GM12878 (cell line): ENCODE measurements around the gene RNF25. TPM values are rescaled to one million over a fixed set of nuclear protein-coding genes. Genes with fewer than 3 reads are reported as not detected.
A peak's percentile ranks its signal among the peaks of the same experiment; 100 is the strongest.

Experiments used
- ATAC-seq: fragments of 200-7000 bp; cut with Tn5 transposase; 3 replicates; pipeline ENCODE4 v1.9.1; 2020; ENCODE audit warnings: mild to moderate bottlenecking, moderate library complexity
- BruUV-seq: library from RNA; stranded (reverse); fragments of 400-500 nt; replicated peaks from 2 replicates; lab custom pipeline; 2021; lab: Mats Ljungman, UMichigan
- CTCF ChIA-PET: fragments of 300-600 bp; sonication (Branson Sonifier 250); formaldehyde crosslinking; extraction: SDS; loops from one replicate; lab custom pipeline; 2021; ENCODE audit warnings: inconsistent platforms; lab: Yijun Ruan, JAX
- POLR2A ChIA-PET: fragments of 350-600 bp; formaldehyde crosslinking; extraction: SDS; loops from one replicate; lab custom pipeline; 2021; ENCODE audit warnings: inconsistent platforms; lab: Charles Lee
- RAD21 ChIA-PET: fragments of 300-600 bp; sonication (Branson Sonifier 250); formaldehyde crosslinking; loops from one replicate; lab custom pipeline; 2023; ENCODE audit warnings: antibody characterized with exemption; ENCODE audit not compliant: unreplicated experiment; lab: Charles Lee
- SMC1A ChIA-PET: fragments of 300-600 bp; sonication (Branson Sonifier 250); formaldehyde crosslinking; loops from one replicate; lab custom pipeline; 2023; ENCODE audit not compliant: unreplicated experiment, uncharacterized antibody; lab: Charles Lee
- DNase-seq: peaks from one replicate; pipeline ENCODE4 v3.0.0-alpha.2; 2011; ENCODE audit warnings: low read depth, low spot score
- FAIRE-seq: peaks from 3 replicates; lab custom pipeline; 2011; peaks lifted over from hg19 to GRCh38; lab: Jason Lieb, UNC
- H2AFZ ChIP-seq: 2 replicates; pipeline ENCODE4 v1.6.0; 2011; ENCODE audit warnings: low read depth, low read length, control low read depth; ENCODE audit not compliant: control insufficient read depth
- H3K27ac ChIP-seq: 2 replicates; pipeline ENCODE4 v1.5.1; 2011; ENCODE audit warnings: control low read depth; ENCODE audit not compliant: control insufficient read depth, insufficient read depth
- H3K27me3 ChIP-seq, 2 experiments: replicated peaks in 1 of 2; 2 replicates each; pipeline versions ENCODE4 v1.6.0 to v1.6.1; 2011; ENCODE audit warnings: low read length in 1 of 2; ENCODE audit not compliant: control insufficient read depth in 2 of 2, insufficient read depth in 2 of 2
- H3K36me3 ChIP-seq, 2 experiments: 2 replicates each; pipeline ENCODE4 v1.5.1; 2011; ENCODE audit warnings: low read length in 1 of 2; ENCODE audit not compliant: control insufficient read depth in 2 of 2, insufficient read depth in 2 of 2
- H3K4me1 ChIP-seq: 2 replicates; pipeline ENCODE4 v1.6.1; 2011; ENCODE audit warnings: mild to moderate bottlenecking, low read length, moderate library complexity, mixed read lengths; ENCODE audit not compliant: control insufficient read depth, insufficient read depth
- H3K4me2 ChIP-seq: 2 replicates; pipeline ENCODE4 v1.6.0; 2011; ENCODE audit warnings: control low read depth; ENCODE audit not compliant: control insufficient read depth, insufficient read depth
- H3K4me3 ChIP-seq: fragments of 200-600 bp; sonication (generic); 2 replicates; pipeline ENCODE4 v1.5.1; 2016
- H3K79me2 ChIP-seq: 2 replicates; pipeline ENCODE4 v1.6.0; 2011; ENCODE audit warnings: low read length; ENCODE audit not compliant: control insufficient read depth, insufficient read depth
- H3K9ac ChIP-seq: 2 replicates; pipeline ENCODE4 v1.8.0; 2011; ENCODE audit warnings: low read length, control low read depth, mixed read lengths; ENCODE audit not compliant: control insufficient read depth, insufficient read depth
- H3K9me3 ChIP-seq: replicated peaks from 3 replicates; pipeline ENCODE4 v1.5.1; 2011; ENCODE audit warnings: mild to moderate bottlenecking, low read length; ENCODE audit not compliant: control insufficient read depth, insufficient read depth
- H4K20me1 ChIP-seq: 2 replicates; pipeline ENCODE4 v1.6.0; 2011; ENCODE audit not compliant: control insufficient read depth, insufficient read depth
- ASH2L ChIP-seq: fragments of 300-600, 200-600 bp; sonication (generic); IDR thresholded peaks from 2 replicates; pipeline ENCODE4 v1.6.1; 2017; ENCODE audit warnings: low read depth, mild to moderate bottlenecking, borderline replicate concordance
- ETV6 ChIP-seq, 2 experiments: fragments of 450-650 bp in 1 of 2; IDR thresholded peaks in 1 of 2; conservative IDR thresholded peaks in 1 of 2; 2 replicates each; pipeline ENCODE4 v1.6.1; 2014; ENCODE audit warnings: antibody characterized with exemption in 1 of 2, borderline replicate concordance in 1 of 2, low read depth in 1 of 2, mild to moderate bottlenecking in 1 of 2, moderate library complexity in 1 of 2
- IRF4 ChIP-seq: IDR thresholded peaks from 2 replicates; pipeline ENCODE4 v1.6.1; 2011; ENCODE audit warnings: low read depth, low read length
- MYC ChIP-seq: IDR thresholded peaks from 2 replicates; pipeline ENCODE4 v1.6.1; 2011; ENCODE audit warnings: mild to moderate bottlenecking, low read length, moderate library complexity, inconsistent platforms; ENCODE audit not compliant: insufficient read depth, insufficient replicate concordance, insufficient read length, severe bottlenecking
- NBN ChIP-seq: fragments of 450-650 bp; IDR thresholded peaks from 2 replicates; pipeline ENCODE4 v1.6.1; 2016
- NFXL1 ChIP-seq: fragments of 450-650 bp; IDR thresholded peaks from 2 replicates; pipeline ENCODE4 v1.6.1; 2017; ENCODE audit warnings: antibody characterized with exemption, mild to moderate bottlenecking, borderline replicate concordance
- NR2C2 ChIP-seq: IDR thresholded peaks from 2 replicates; pipeline ENCODE4 v1.6.1; 2011; ENCODE audit warnings: borderline replicate concordance, low read depth; ENCODE audit not compliant: control insufficient read depth, insufficient read length
- NR2F1 ChIP-seq: fragments of 450-650 bp; conservative IDR thresholded peaks from 2 replicates; pipeline ENCODE4 v1.6.1; 2017; ENCODE audit warnings: mild to moderate bottlenecking
- PAX5 ChIP-seq: IDR thresholded peaks from 2 replicates; pipeline ENCODE4 v1.6.1; 2011; ENCODE audit warnings: low read depth, low read length, borderline replicate concordance
- RUNX3 ChIP-seq: IDR thresholded peaks from 2 replicates; pipeline ENCODE4 v1.6.1; 2012; ENCODE audit warnings: low read length, inconsistent platforms
- SIX5 ChIP-seq: IDR thresholded peaks from 2 replicates; pipeline ENCODE4 v1.6.1; 2011; ENCODE audit warnings: mild to moderate bottlenecking, low read depth, low read length, moderate library complexity; ENCODE audit not compliant: severe bottlenecking
- TCF3 ChIP-seq: IDR thresholded peaks from 2 replicates; pipeline ENCODE4 v1.6.1; 2012; ENCODE audit warnings: low read depth, mild to moderate bottlenecking, low read length, borderline replicate concordance; ENCODE audit not compliant: insufficient read depth
- YY1 ChIP-seq: IDR thresholded peaks from 2 replicates; pipeline ENCODE4 v1.6.1; 2011; ENCODE audit warnings: low read depth, mild to moderate bottlenecking, low read length
- ZNF24 ChIP-seq: fragments of 450-650 bp; IDR thresholded peaks from 2 replicates; pipeline ENCODE4 v1.6.1; 2017; ENCODE audit warnings: antibody characterized with exemption, mild to moderate bottlenecking
- WGBS: methylation state at CpG from one replicate; pipeline ENCODE4 v1.1.6; 2016; ENCODE audit warnings: low lambda C conversion rate; ENCODE audit not compliant: insufficient replicate concordance, insufficient coverage; ENCODE audit errors: missing lambda C conversion rate; 5-methylcytosine and 5-hydroxymethylcytosine counted together
- in situ Hi-C: fragments of 300-500 bp; cut with MboI; formaldehyde crosslinking; loops from 9 replicates; pipeline ENCODE4 v1.14.3; 2018; ENCODE audit warnings: mixed read lengths
- intact Hi-C: fragments of 100-400 bp; cut with micrococcal nuclease; formaldehyde crosslinking; loops from one replicate; pipeline ENCODE4 v1.14.2; 2022; ENCODE audit not compliant: unreplicated experiment
- polyA plus RNA-seq, 11 experiments: library from polyadenylated mRNA; depleted of rRNA in 4 of 11; unstranded in 6 of 11; stranded (reverse) in 5 of 11; fragments of >200 nt; fragmentation: Nextera tagmentation in 4 of 11; fragmentation: Illumina TruSeq in 1 of 11; extraction: Ambion mirVana in 4 of 11; extraction: Trizol in 1 of 11; gene quantifications; 1 replicate in 1 of 11; 2 replicates in 10 of 11; pipeline versions ENCODE4 v1.2.1 to v1.2.3, GENCODE V29; 2011 to 2016; ENCODE audit warnings: inconsistent platforms in 2 of 11, missing spikeins in 2 of 11, low read depth in 1 of 11
- total RNA-seq, 4 experiments: library from RNA; depleted of rRNA in 3 of 4; stranded (reverse); fragments of >200 nt in 3 of 4; fragmentation: Illumina TruSeq in 1 of 4; extraction: Trizol in 1 of 4; gene quantifications; 2 replicates each; pipeline versions ENCODE4 v1.2.1 to v1.2.3, GENCODE V29; 2013 to 2021
- TF ChIP-seq, protein P1 (sequence below): IDR thresholded peaks from 2 replicates; pipeline ENCODE4 v1.6.1; 2011; ENCODE audit warnings: mild to moderate bottlenecking, low read depth, low read length, moderate library complexity; ENCODE audit not compliant: insufficient replicate concordance
- TF ChIP-seq, protein P2 (sequence below), 3 experiments: IDR thresholded peaks in 2 of 3; conservative IDR thresholded peaks in 1 of 3; 2 replicates each; pipeline ENCODE4 v1.5.1; 2011; ENCODE audit warnings: low read depth in 3 of 3, low read length in 3 of 3, mild to moderate bottlenecking in 3 of 3, control low read depth in 2 of 3, moderate library complexity in 2 of 3, inconsistent platforms in 1 of 3, mixed read lengths in 1 of 3; ENCODE audit not compliant: control insufficient read depth in 2 of 3, insufficient read depth in 1 of 3; ENCODE audit errors: extremely low read depth in 1 of 3

RNF25 gene
- total and polyA plus RNA-seq, 10 of the 15 experiments (the other 5 are each of a cell fraction or from before 2014, with no cell fraction given) = 1.3 to 70.4 (median 28.4) TPM

DNA sequence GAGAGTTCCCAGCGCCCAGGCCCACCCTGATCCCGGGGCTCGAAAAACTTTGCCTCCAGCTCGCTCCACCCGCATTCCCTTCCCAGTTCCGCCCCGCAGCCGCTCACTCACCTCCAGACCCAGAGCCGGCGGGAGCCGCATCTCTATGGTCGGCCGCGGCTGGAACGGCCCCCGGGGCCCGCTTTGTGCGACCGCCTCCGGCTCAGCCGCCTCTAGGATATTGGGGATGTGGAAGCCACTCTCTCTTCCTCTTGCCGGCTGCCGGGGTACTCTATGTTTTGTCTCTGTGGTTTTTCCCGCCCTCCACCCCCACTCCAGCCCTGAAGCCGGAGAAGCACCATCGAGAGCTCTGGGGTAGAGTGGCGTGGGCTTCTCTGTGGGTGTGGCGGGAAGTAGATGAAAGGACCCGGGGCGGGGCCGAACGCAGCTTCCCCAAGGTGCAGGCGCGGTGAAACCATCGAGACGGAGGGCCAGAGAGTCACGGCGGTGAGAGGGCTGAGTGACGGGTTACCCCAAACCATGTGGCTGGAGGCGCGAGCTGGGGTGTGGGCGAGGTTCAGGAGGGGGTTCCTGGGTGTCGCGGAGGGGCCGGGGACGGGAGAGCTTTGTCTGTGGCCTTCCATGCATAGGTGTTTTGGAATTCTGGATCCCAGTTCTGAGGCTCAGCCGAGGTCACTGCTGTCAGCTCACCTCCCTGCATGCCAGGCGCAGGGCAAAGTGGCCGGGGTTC, 12.4 kb downstream of the RNF25 start, which contains the start of the genes BCS1L and ZNF142 (continued):
- TF ChIP-seq ZNF24 (no peak), TCF3 (no peak), NFXL1 (no peak), NR2C2 (no peak)

DNA sequence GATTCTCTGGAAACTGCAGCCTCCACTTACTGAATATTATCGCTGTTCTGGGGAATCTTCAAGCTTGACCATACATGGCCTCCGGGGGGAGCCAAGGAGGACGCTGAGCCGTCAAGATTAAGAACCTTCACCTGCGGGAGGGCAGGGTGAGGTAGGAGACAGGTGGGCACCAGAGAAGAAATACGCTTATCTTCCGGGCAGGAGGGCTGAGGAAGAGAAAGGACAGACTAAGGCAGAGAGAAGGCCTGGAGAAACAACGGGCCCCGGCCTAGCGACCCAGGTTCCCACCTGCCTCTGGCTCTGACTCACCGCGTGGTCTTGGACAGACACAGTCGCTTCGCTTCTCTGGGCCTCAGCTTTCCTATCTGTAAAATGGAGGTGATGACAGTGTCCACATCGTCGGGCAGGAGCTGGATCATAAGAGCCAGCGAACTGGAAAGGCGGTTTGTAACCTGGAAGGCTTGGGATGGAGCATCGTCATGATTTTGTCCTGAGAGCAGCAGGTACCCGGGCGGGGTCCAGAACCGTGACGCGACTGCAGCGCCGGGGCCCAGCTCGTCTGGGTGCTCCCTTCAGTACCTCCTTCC, 13.0 kb downstream of the RNF25 start:
- WGBS = under 1% methylated on average over 26 of the region's 27 CpGs
- TF ChIP-seq MYC (peak; percentile 39), NBN (no peak), IRF4 (0 out of 2 replicates have a peak, but pooled peaks have one; percentile 24), SIX5 (no peak), ASH2L (peak; percentile 40; the same call in 1 of the 2 replicates), NFXL1 (no peak), RUNX3 (peak; percentile 32), YY1 (0 out of 2 replicates have a peak, but pooled peaks have one; percentile 26), PAX5 (peak; percentile 73), ETV6 (conservative IDR thresholded peaks at IDR 0.05 in 1 of 2, IDR thresholded peaks at IDR 0.05 in 1 of 2; ENCODE audit: borderline replicate concordance in 1 of 2, low read depth in 1 of 2) (no peak), NR2F1 (0 out of 2 replicates have a peak, but pooled peaks have one; percentile 10)
- TF ChIP-seq, protein P1, sequence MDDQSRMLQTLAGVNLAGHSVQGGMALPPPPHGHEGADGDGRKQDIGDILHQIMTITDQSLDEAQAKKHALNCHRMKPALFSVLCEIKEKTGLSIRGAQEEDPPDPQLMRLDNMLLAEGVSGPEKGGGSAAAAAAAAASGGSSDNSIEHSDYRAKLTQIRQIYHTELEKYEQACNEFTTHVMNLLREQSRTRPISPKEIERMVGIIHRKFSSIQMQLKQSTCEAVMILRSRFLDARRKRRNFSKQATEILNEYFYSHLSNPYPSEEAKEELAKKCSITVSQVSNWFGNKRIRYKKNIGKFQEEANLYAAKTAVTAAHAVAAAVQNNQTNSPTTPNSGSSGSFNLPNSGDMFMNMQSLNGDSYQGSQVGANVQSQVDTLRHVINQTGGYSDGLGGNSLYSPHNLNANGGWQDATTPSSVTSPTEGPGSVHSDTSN = no peak
- TF ChIP-seq, protein P2, sequence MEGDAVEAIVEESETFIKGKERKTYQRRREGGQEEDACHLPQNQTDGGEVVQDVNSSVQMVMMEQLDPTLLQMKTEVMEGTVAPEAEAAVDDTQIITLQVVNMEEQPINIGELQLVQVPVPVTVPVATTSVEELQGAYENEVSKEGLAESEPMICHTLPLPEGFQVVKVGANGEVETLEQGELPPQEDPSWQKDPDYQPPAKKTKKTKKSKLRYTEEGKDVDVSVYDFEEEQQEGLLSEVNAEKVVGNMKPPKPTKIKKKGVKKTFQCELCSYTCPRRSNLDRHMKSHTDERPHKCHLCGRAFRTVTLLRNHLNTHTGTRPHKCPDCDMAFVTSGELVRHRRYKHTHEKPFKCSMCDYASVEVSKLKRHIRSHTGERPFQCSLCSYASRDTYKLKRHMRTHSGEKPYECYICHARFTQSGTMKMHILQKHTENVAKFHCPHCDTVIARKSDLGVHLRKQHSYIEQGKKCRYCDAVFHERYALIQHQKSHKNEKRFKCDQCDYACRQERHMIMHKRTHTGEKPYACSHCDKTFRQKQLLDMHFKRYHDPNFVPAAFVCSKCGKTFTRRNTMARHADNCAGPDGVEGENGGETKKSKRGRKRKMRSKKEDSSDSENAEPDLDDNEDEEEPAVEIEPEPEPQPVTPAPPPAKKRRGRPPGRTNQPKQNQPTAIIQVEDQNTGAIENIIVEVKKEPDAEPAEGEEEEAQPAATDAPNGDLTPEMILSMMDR (IDR thresholded peaks at IDR 0.05 in 2 of 3, conservative IDR thresholded peaks at IDR 0.05 in 1 of 3; ENCODE audit: control insufficient read depth in 2 of 3, extremely low read depth in 1 of 3, insufficient read depth in 1 of 3, low read depth in 3 of 3, low read length in 3 of 3) = peak; percentile 48 to 57 (median 54)

More for the DNA sequence above, 13.0 kb downstream of the RNF25 start:
- Histone ChIP-seq H3K4me3 (peak overlapping the region; percentile 96), H3K27ac (peak overlapping the region; percentile 73), H4K20me1 (no peaks in the 10 kb centered on the region), H3K79me2 (peaks cover 32% of the 10 kb centered on the region), H3K9ac (peak overlapping the region; percentile 78), H3K4me1 (peaks cover 18% of the 10 kb centered on the region), H3K27me3 (no peaks in the 10 kb centered on the region), H3K36me3 (peaks cover 20 to 34% of the 10 kb centered on the region in 2 experiments; a peak in 3 of 4 replicates), H3K9me3 (no peaks in the 10 kb centered on the region), H3K4me2 (peak overlapping the region; percentile 96), H2AFZ (peak overlapping the region; percentile 92)
- FAIRE-seq = peak; percentile 92
- intact Hi-C loops (loop anchor here (1.0 to 10.0 kb wide), 5 partner anchors 14 to 364 kb away; partner anchors contain the start of genes CTDSP1, RNF25, STK36 and TMBIM1), in situ Hi-C loops (no loop called here)
- ChIA-PET SMC1A (interaction anchor here (1.0 to 4.4 kb wide), 11 partner anchors 10 to 356 kb away, joined by 3 to 25 read pairs (median 10); partner anchors contain the start of genes RNF25, STK36, TTLL4 and USP37), CTCF (interaction anchor here (0.6 to 4.9 kb wide), 23 partner anchors 10 to 728 kb away, joined by 3 to 48 read pairs (median 4); partner anchors contain the start of genes CATIP, DNPEP, RNF25 and STK36), POLR2A (interaction anchor here (0.5 to 3.0 kb wide), 12 partner anchors 9 to 296 kb away, joined by 3 to 22 read pairs (median 4); partner anchors contain the start of genes RNF25, STK36, TTLL4 and USP37), RAD21 (interaction anchor here (0.7 to 2.4 kb wide), 18 partner anchors 9 to 728 kb away, joined by 3 to 22 read pairs (median 4); partner anchors contain the start of genes AAMP, CTDSP1, DNPEP and PNKD)
- DNase-seq = no peak
- ATAC-seq = peak; percentile 75
- BruUV-seq = TSS peak; percentile 86
